Measurements from ENCODE around the gene ELL2.

Gene ELL2

GRCh38 chr5:95936812-95937397 lies 24.7 kb downstream of the ELL2 start:
- no peaks in the 10 kb centered on the region for H3K9me3 ChIP-seq (ENCODE audit: low read depth, low read length)
- TF ChIP-seq POLR2AphosphoS5 (IDR thresholded peaks at IDR 0.05; ENCODE audit: borderline replicate concordance, low read depth, low read length), result no peak
- no peak for TF ChIP-seq FOXP2 (optimal IDR thresholded peaks at IDR 0.05; ENCODE audit: control extremely low read depth, extremely low read length, insufficient read depth)
- no peak for TF ChIP-seq EZH2 (IDR thresholded peaks at IDR 0.05)
- no peak overlapping the region for H3K4me3 ChIP-seq
- H3K36me3 ChIP-seq (ENCODE audit: insufficient read depth, low read length), result no peaks in the 10 kb centered on the region
- no peak overlapping the region for H3K27ac ChIP-seq
- no peak overlapping the region for H3K9ac ChIP-seq (ENCODE audit: insufficient read length)
- no peak for DNase-seq (ENCODE audit: low read depth, low spot score)

DNA sequence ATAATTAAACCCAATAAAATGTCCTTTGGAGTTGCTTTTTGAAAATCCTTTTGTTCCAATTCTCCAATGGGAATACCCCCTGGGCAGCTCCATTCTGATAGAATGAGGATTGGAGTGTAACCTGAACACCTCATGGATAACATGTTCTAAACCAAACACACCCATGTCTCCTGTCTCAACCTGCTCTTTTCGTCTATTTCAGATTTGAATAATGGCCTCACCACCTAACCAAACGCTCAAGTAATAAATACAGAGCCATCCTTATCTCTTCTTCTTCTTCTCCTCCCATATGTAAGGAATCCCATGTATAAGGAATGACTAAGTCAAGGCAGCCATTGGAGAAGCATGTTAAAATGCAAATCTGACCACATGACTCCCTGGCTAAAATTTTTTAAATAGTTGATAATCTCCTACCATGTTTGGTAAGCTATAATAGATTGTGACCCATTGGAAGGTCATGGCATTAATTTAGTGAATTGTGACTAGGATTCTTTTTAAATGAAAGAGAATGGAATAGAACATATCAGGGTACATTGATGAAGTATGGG lies 26.0 kb downstream of the ELL2 start:
- H3K27ac ChIP-seq, result no peak overlapping the region

DNA sequence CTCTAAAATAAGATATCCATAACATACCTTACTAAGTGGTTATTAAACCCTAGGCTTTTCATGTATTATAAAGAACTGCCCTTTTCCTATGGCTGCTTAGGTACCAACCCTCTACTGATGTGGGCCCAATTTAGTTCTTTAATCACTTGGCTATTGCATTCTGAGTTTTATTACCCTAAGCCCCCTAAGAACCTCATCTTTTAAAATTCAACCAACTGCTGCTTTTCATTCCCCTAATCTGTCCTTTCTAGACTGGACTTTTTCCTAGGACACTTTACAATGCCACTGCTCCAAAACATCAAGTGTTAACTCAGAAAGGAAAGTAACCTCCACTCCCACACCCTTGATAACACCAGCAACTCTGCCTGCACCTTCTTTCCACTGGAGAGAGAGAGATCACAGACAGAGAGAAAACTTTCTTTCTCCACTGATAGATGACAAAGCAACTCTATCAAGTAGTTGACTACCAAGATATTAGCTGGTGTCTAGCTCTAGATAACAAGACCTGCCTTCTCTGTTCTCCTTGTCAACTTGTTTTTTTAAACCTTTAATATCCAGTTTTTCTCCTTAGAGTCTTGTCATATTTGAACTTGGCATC lies 27.3 kb downstream of the ELL2 start:
- no peak for TF ChIP-seq FOXP2 (optimal IDR thresholded peaks at IDR 0.05; ENCODE audit: control extremely low read depth, extremely low read length, insufficient read depth)
- TF ChIP-seq POLR2AphosphoS5 (IDR thresholded peaks at IDR 0.05; ENCODE audit: borderline replicate concordance, low read depth, low read length), result no peak
- no peak for TF ChIP-seq EZH2 (IDR thresholded peaks at IDR 0.05)
- Histone ChIP-seq H3K36me3 (ENCODE audit: insufficient read depth, low read length) (no peaks in the 10 kb centered on the region), H3K9me3 (ENCODE audit: low read depth, low read length) (no peaks in the 10 kb centered on the region), H3K27ac (no peak overlapping the region), H3K9ac (ENCODE audit: insufficient read length) (no peak overlapping the region), H3K4me3 (no peak overlapping the region)
- DNase-seq (ENCODE audit: low read depth, low spot score), result no peak

More for the DNA sequence above, 26.0 kb downstream of the ELL2 start:
- TF ChIP-seq POLR2AphosphoS5 (IDR thresholded peaks at IDR 0.05; ENCODE audit: borderline replicate concordance, low read depth, low read length) (no peak), FOXP2 (optimal IDR thresholded peaks at IDR 0.05; ENCODE audit: control extremely low read depth, extremely low read length, insufficient read depth) (no peak)
- Histone ChIP-seq H3K4me3 (no peak overlapping the region), H3K9me3 (ENCODE audit: low read depth, low read length) (no peaks in the 10 kb centered on the region), H3K36me3 (ENCODE audit: insufficient read depth, low read length) (no peaks in the 10 kb centered on the region), H3K9ac (ENCODE audit: insufficient read length) (no peak overlapping the region)
- no peak for DNase-seq (ENCODE audit: low read depth, low spot score)

GRCh38 chr5:95932941-95933340 lies 28.7 kb downstream of the ELL2 start:
- H3K9ac ChIP-seq (ENCODE audit: insufficient read length), result no peak overlapping the region
- no peak for TF ChIP-seq POLR2AphosphoS5 (IDR thresholded peaks at IDR 0.05; ENCODE audit: borderline replicate concordance, low read depth, low read length)
- no peak for TF ChIP-seq EZH2 (IDR thresholded peaks at IDR 0.05)
- TF ChIP-seq FOXP2 (optimal IDR thresholded peaks at IDR 0.05; ENCODE audit: control extremely low read depth, extremely low read length, insufficient read depth), result no peak
- no peaks in the 10 kb centered on the region for H3K36me3 ChIP-seq (ENCODE audit: insufficient read depth, low read length)
- H3K27ac ChIP-seq, result no peak overlapping the region
- H3K9me3 ChIP-seq (ENCODE audit: low read depth, low read length), result no peaks in the 10 kb centered on the region
- DNase-seq (ENCODE audit: low read depth, low spot score), result no peak
- no peak overlapping the region for H3K4me3 ChIP-seq

DNA sequence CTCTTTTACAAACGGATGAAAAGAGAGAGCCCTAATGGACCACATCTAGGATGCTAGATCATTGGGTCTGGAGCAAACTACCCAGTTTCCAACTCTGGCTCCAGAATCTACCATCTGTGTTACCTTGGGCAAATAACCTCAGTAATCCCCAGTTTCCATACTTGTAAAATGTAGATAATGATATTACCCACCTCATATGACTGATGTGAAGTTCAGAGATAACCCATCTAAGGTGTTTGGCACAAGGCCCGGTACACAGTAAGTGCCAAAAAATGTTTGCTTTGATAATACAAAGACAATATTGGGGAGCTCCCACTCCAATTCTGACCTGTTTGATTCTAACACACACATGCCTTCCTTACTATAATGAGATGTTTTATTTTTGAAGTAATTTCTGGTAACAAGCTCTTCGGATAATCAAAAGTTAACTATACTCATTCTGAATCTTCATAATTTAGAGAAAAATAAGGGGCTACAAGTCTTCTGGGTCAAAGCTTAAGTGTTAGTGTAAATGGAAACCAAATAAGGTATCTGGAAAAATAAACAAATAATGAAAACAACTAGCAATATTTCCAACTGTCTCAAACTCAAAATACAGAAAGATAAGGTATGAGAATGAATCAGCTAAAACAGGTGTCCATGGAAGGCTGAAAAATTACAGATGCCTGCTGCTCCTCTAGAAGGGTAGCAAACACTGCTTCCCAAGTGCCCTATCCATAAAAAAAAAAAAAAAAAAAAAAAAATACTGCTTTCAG lies 30.4 kb downstream of the ELL2 start:
- H3K9ac ChIP-seq (ENCODE audit: insufficient read length), result no peak overlapping the region
- H3K36me3 ChIP-seq (ENCODE audit: insufficient read depth, low read length), result no peaks in the 10 kb centered on the region
- H3K4me3 ChIP-seq, result no peak overlapping the region
- no peaks in the 10 kb centered on the region for H3K9me3 ChIP-seq (ENCODE audit: low read depth, low read length)
- no peak for DNase-seq (ENCODE audit: low read depth, low spot score)
- no peak for TF ChIP-seq EZH2 (IDR thresholded peaks at IDR 0.05)
- TF ChIP-seq FOXP2 (optimal IDR thresholded peaks at IDR 0.05; ENCODE audit: control extremely low read depth, extremely low read length, insufficient read depth), result no peak
- no peak for TF ChIP-seq POLR2AphosphoS5 (IDR thresholded peaks at IDR 0.05; ENCODE audit: borderline replicate concordance, low read depth, low read length)
- no peak overlapping the region for H3K27ac ChIP-seq

DNA sequence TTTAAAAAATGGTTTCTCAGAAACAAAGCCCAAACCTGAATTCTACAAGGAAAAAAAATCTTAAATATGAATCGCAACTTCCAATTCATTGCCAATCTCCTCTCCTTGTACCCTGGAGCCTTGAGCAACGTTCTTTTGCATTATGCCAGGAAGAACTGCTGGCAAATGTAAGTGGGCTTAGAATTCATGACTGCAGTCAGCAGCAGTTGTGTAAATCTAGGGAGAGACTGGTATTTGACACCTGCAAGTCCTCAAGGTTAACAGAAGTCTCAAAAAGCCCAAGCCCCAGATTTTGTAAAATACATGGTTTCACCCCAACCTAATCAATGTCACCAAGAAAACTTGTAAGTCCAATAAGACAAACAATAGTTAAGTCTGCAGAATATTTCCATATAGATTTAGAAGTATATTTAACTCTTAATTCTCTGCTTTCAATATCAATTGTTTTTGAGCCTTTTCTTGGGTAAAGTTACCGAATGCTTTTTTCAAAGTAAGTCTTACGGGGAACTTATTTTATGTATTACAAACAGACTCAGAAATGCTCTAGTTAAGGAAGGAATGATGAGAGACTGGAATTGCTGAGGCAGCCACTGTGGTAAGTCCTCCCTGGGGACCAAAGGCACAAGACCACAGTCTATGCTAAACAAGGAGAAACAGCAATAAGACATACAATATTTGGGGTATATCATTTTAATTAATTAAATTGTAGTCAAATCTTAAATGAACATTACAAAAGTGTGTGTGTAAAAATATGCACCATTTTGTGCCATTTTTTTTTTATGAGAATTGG lies 31.3 kb downstream of the ELL2 start:
- Histone ChIP-seq H3K9me3 (ENCODE audit: low read depth, low read length) (no peaks in the 10 kb centered on the region), H3K4me3 (no peak overlapping the region), H3K27ac (no peak overlapping the region), H3K9ac (ENCODE audit: insufficient read length) (no peak overlapping the region), H3K36me3 (ENCODE audit: insufficient read depth, low read length) (no peaks in the 10 kb centered on the region)
- TF ChIP-seq EZH2 (IDR thresholded peaks at IDR 0.05), result no peak
- no peak for TF ChIP-seq FOXP2 (optimal IDR thresholded peaks at IDR 0.05; ENCODE audit: control extremely low read depth, extremely low read length, insufficient read depth)
- no peak for TF ChIP-seq POLR2AphosphoS5 (IDR thresholded peaks at IDR 0.05; ENCODE audit: borderline replicate concordance, low read depth, low read length)
- no peak for DNase-seq (ENCODE audit: low read depth, low spot score)

GRCh38 chr5:95928724-95929253 lies 32.9 kb downstream of the ELL2 start:
- no peak overlapping the region for H3K27ac ChIP-seq
- TF ChIP-seq POLR2AphosphoS5 (IDR thresholded peaks at IDR 0.05; ENCODE audit: borderline replicate concordance, low read depth, low read length), result no peak
- DNase-seq (ENCODE audit: low read depth, low spot score), result no peak
- H3K36me3 ChIP-seq (ENCODE audit: insufficient read depth, low read length), result no peaks in the 10 kb centered on the region
- no peak overlapping the region for H3K9ac ChIP-seq (ENCODE audit: insufficient read length)
- H3K4me3 ChIP-seq, result no peak overlapping the region
- H3K9me3 ChIP-seq (ENCODE audit: low read depth, low read length), result no peaks in the 10 kb centered on the region
